HCT116 (cell line): ENCODE measurements around the gene CTNNA2.

ENCODE experiments used
- CEBPB ChIP-seq: IDR thresholded peaks from 2 replicates; pipeline ENCODE4 v1.6.1; 2012; ENCODE audit warnings: low read depth
- EZH2 ChIP-seq: fragments of 200-600 bp; sonication (generic); IDR thresholded peaks from 2 replicates; pipeline ENCODE4 v1.6.1; 2017; ENCODE audit warnings: antibody characterized with exemption, mixed run types
- JUND ChIP-seq: IDR thresholded peaks from 2 replicates; pipeline ENCODE4 v1.6.1; 2012
- MAX ChIP-seq: IDR thresholded peaks from 2 replicates; pipeline ENCODE4 v1.6.1; 2012
- POLR2A ChIP-seq: IDR thresholded peaks from 2 replicates; pipeline ENCODE4 v1.7.0; 2011; ENCODE audit warnings: borderline replicate concordance; ENCODE audit not compliant: insufficient read depth, insufficient read length; ENCODE audit errors: extremely low read depth
- REST ChIP-seq: IDR thresholded peaks from 2 replicates; pipeline ENCODE4 v1.6.1; 2012; ENCODE audit warnings: low read depth
- TF ChIP-seq, protein P1 (sequence below), 3 experiments: fragments of 200-600 bp in 1 of 3; sonication (generic) in 1 of 3; IDR thresholded peaks in 2 of 3; conservative IDR thresholded peaks in 1 of 3; 2 replicates each; pipeline ENCODE4 v1.5.1; 2012 to 2017; ENCODE audit warnings: low read depth in 2 of 3, low read length in 2 of 3, antibody characterized with exemption in 1 of 3, borderline replicate concordance in 1 of 3, control low read depth in 1 of 3, mild to moderate bottlenecking in 1 of 3, mixed read lengths in 1 of 3, mixed run types in 1 of 3, moderate library complexity in 1 of 3; ENCODE audit not compliant: insufficient read depth in 1 of 3

GRCh38 chr2:79716266-79716665 lies 203.4 kb downstream of the CTNNA2 start:
- TF ChIP-seq EZH2 (no peak), CEBPB (no peak), MAX (no peak), POLR2A (no peak), REST (no peak), JUND (no peak)
- TF ChIP-seq, protein P1, sequence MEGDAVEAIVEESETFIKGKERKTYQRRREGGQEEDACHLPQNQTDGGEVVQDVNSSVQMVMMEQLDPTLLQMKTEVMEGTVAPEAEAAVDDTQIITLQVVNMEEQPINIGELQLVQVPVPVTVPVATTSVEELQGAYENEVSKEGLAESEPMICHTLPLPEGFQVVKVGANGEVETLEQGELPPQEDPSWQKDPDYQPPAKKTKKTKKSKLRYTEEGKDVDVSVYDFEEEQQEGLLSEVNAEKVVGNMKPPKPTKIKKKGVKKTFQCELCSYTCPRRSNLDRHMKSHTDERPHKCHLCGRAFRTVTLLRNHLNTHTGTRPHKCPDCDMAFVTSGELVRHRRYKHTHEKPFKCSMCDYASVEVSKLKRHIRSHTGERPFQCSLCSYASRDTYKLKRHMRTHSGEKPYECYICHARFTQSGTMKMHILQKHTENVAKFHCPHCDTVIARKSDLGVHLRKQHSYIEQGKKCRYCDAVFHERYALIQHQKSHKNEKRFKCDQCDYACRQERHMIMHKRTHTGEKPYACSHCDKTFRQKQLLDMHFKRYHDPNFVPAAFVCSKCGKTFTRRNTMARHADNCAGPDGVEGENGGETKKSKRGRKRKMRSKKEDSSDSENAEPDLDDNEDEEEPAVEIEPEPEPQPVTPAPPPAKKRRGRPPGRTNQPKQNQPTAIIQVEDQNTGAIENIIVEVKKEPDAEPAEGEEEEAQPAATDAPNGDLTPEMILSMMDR (IDR thresholded peaks at IDR 0.05 in 2 of 3, conservative IDR thresholded peaks at IDR 0.05 in 1 of 3; ENCODE audit: borderline replicate concordance in 1 of 3, insufficient read depth in 1 of 3, low read depth in 2 of 3, low read length in 2 of 3), result no peak
